Uterus (tissue), 2 donors: Measurements from ENCODE around the gene ST6GAL2.

Source experiments
- CTCF ChIP-seq, 4 experiments: fragments of 200-600 bp in 2 of 4; fragments of 450-650 bp in 2 of 4; sonication (generic) in 2 of 4; IDR thresholded peaks; one replicate each; pipeline ENCODE4 v1.5.1; 2016 to 2019; ENCODE audit warnings: antibody characterized with exemption in 4 of 4, mild to moderate bottlenecking in 2 of 4, moderate library complexity in 1 of 4
- POLR2A ChIP-seq, 2 donors: fragments of 450-650 bp; IDR thresholded peaks; one replicate each; pipeline ENCODE4 v1.6.1; 2016; ENCODE audit warnings: antibody characterized with exemption in 2 of 2, mild to moderate bottlenecking in 1 of 2, moderate library complexity in 1 of 2

GRCh38 chr2:106867196-106867953, 18.6 kb downstream of the ST6GAL2 start:
- TF ChIP-seq CTCF (IDR thresholded peaks at IDR 0.05) (no peak), POLR2A (IDR thresholded peaks at IDR 0.05) (no peak)
